ENCODE results near the gene KIF11.
"Not testable (repeated sequence)": the region's sequence is repeated elsewhere in the genome, so short reads cannot be mapped to it uniquely, and the experiment has no call there.

Gene KIF11

GRCh38 chr10:92592761-92593618 lies at the start of gene KIF11:
Gene KIF11, plus strand, starts transcription at chr10:92593130. Its CDS starts 246 bp downstream, at chr10:92593376.
- TF ChIP-seq GATA1 (IDR thresholded peaks at IDR 0.05; ENCODE audit: low read depth, low read length) (no peak), POLR2A (IDR thresholded peaks at IDR 0.05; ENCODE audit: low read length) (peak; percentile 99)
- peak; percentile 97 to 98 for DNase-seq

- no peak for DNase-seq
- TF ChIP-seq POLR2A (IDR thresholded peaks at IDR 0.05; ENCODE audit: low read length) (no peak), GATA1 (IDR thresholded peaks at IDR 0.05; ENCODE audit: low read depth, low read length) (no peak)
These were observed 48.6 kb upstream of the KIF11 start for GRCh38 chr10:92544296-92544695.

GRCh38 chr10:92545556-92545955 lies 47.4 kb upstream of the KIF11 start:
- no peak for DNase-seq
- TF ChIP-seq GATA1 (IDR thresholded peaks at IDR 0.05; ENCODE audit: low read depth, low read length) (no peak), POLR2A (IDR thresholded peaks at IDR 0.05; ENCODE audit: low read length) (no peak)

- no peak for DNase-seq
- TF ChIP-seq POLR2A (IDR thresholded peaks at IDR 0.05; ENCODE audit: low read length) (no peak), GATA1 (IDR thresholded peaks at IDR 0.05; ENCODE audit: low read depth, low read length) (no peak)
These were observed 45.3 kb upstream of the KIF11 start for GRCh38 chr10:92547676-92548075.

- TF ChIP-seq GATA1 (IDR thresholded peaks at IDR 0.05; ENCODE audit: low read depth, low read length) (no peak), POLR2A (IDR thresholded peaks at IDR 0.05; ENCODE audit: low read length) (no peak)
- DNase-seq, result no peak
These were observed 42.0 kb upstream of the KIF11 start for GRCh38 chr10:92550924-92551323.

- TF ChIP-seq POLR2A (IDR thresholded peaks at IDR 0.05; ENCODE audit: low read length), result no peak
- DNase-seq, result no peak
These were observed 40.6 kb upstream of the KIF11 start for GRCh38 chr10:92552310-92552709.

GRCh38 chr10:92553959-92554358 lies 39.0 kb upstream of the KIF11 start:
- no peak for TF ChIP-seq POLR2A (IDR thresholded peaks at IDR 0.05; ENCODE audit: low read length)
- no peak for TF ChIP-seq GATA1 (IDR thresholded peaks at IDR 0.05; ENCODE audit: low read depth, low read length)

GRCh38 chr10:92559046-92559445 lies 33.9 kb upstream of the KIF11 start:
- DNase-seq, result no peak
- TF ChIP-seq GATA1 (IDR thresholded peaks at IDR 0.05; ENCODE audit: low read depth, low read length) (no peak), POLR2A (IDR thresholded peaks at IDR 0.05; ENCODE audit: low read length) (no peak)

More at GRCh38 chr10:92553959-92554358, 39.0 kb upstream of the KIF11 start:
- DNase-seq, result no peak

- peak in 1 of 2 experiments; percentile 20 for DNase-seq
- TF ChIP-seq POLR2A (IDR thresholded peaks at IDR 0.05; ENCODE audit: low read length), result no peak
- no peak for TF ChIP-seq GATA1 (IDR thresholded peaks at IDR 0.05; ENCODE audit: low read depth, low read length)
These were observed 30.5 kb upstream of the KIF11 start for GRCh38 chr10:92562424-92562823.

GRCh38 chr10:92567952-92568600 lies 24.9 kb upstream of the KIF11 start:
- TF ChIP-seq GATA1 (IDR thresholded peaks at IDR 0.05; ENCODE audit: low read depth, low read length), result no peak
- TF ChIP-seq POLR2A (IDR thresholded peaks at IDR 0.05; ENCODE audit: low read length), result no peak
- DNase-seq, result no peak

- no peak for DNase-seq
- TF ChIP-seq GATA1 (IDR thresholded peaks at IDR 0.05; ENCODE audit: low read depth, low read length) (no peak), POLR2A (IDR thresholded peaks at IDR 0.05; ENCODE audit: low read length) (no peak)
These were observed 23.9 kb upstream of the KIF11 start for GRCh38 chr10:92569071-92569470.

- DNase-seq, result not testable (repeated sequence)
These were observed 23.3 kb upstream of the KIF11 start for GRCh38 chr10:92569663-92570062.

GRCh38 chr10:92571649-92572048 lies 21.3 kb upstream of the KIF11 start:
- no peak for TF ChIP-seq POLR2A (IDR thresholded peaks at IDR 0.05; ENCODE audit: low read length)
- TF ChIP-seq GATA1 (IDR thresholded peaks at IDR 0.05; ENCODE audit: low read depth, low read length), result no peak
- peak in 1 of 2 experiments; percentile 12 for DNase-seq

GRCh38 chr10:92572362-92573090 lies 20.4 kb upstream of the KIF11 start:
- peak; percentile 8 to 31 for DNase-seq
- TF ChIP-seq GATA1 (IDR thresholded peaks at IDR 0.05; ENCODE audit: low read depth, low read length) (no peak), POLR2A (IDR thresholded peaks at IDR 0.05; ENCODE audit: low read length) (no peak)

Data from erythroblast (primary cell).